KMS-11 (cell line): ENCODE results near the gene R3HDM1.

ENCODE experiments used
- H2AFZ ChIP-seq: fragments of 200-600 bp; sonication (generic); 2 replicates; pipeline ENCODE4 v1.6.1; 2016; ENCODE audit warnings: antibody characterized with exemption, mixed run types, low read depth
- H3K27ac ChIP-seq: fragments of 200-600 bp; sonication (generic); 2 replicates; pipeline ENCODE4 v1.6.1; 2016; ENCODE audit warnings: mild to moderate bottlenecking, mixed run types
- H3K27me3 ChIP-seq: fragments of 200-600 bp; sonication (generic); 2 replicates; pipeline ENCODE4 v1.6.1; 2017; ENCODE audit warnings: mild to moderate bottlenecking, low read depth, mixed run types, moderate library complexity; ENCODE audit not compliant: insufficient read depth
- H3K36me3 ChIP-seq: fragments of 200-600 bp; sonication (generic); 2 replicates; pipeline ENCODE4 v1.6.1; 2017; ENCODE audit warnings: mild to moderate bottlenecking, mixed run types; ENCODE audit not compliant: insufficient read depth
- H3K4me1 ChIP-seq: fragments of 200-600 bp; sonication (generic); 2 replicates; pipeline ENCODE4 v1.6.1; 2016; ENCODE audit warnings: mild to moderate bottlenecking, low read depth, mixed run types; ENCODE audit not compliant: poor library complexity, severe bottlenecking
- H3K4me2 ChIP-seq: fragments of 200-600 bp; sonication (generic); 2 replicates; pipeline ENCODE4 v1.7.0; 2016; ENCODE audit warnings: mild to moderate bottlenecking, mixed run types
- H3K4me3 ChIP-seq: fragments of 200-600 bp; sonication (generic); IDR thresholded peaks from 2 replicates; pipeline ENCODE4 v1.6.1; 2017; ENCODE audit warnings: low read depth, low read length, mixed read lengths; ENCODE audit not compliant: insufficient read depth
- H3K79me2 ChIP-seq: fragments of 200-600 bp; sonication (generic); 2 replicates; pipeline ENCODE4 v1.6.1; 2016; ENCODE audit warnings: low read depth, mixed run types; ENCODE audit not compliant: insufficient read depth
- H3K9ac ChIP-seq: fragments of 200-600 bp; sonication (generic); 2 replicates; pipeline ENCODE4 v1.6.1; 2016; ENCODE audit warnings: mild to moderate bottlenecking, mixed run types
- H4K20me1 ChIP-seq: fragments of 200-600 bp; sonication (generic); 2 replicates; pipeline ENCODE4 v1.6.1; 2016; ENCODE audit warnings: mild to moderate bottlenecking, mixed run types; ENCODE audit not compliant: insufficient read depth
- TF ChIP-seq, protein P1 (sequence below): fragments of 200-600 bp; sonication (generic); conservative IDR thresholded peaks from 2 replicates; pipeline ENCODE4 v1.6.1; 2017; ENCODE audit warnings: low read depth, mild to moderate bottlenecking, antibody characterized with exemption, low read length, moderate library complexity, mixed read lengths

Gene R3HDM1

DNA sequence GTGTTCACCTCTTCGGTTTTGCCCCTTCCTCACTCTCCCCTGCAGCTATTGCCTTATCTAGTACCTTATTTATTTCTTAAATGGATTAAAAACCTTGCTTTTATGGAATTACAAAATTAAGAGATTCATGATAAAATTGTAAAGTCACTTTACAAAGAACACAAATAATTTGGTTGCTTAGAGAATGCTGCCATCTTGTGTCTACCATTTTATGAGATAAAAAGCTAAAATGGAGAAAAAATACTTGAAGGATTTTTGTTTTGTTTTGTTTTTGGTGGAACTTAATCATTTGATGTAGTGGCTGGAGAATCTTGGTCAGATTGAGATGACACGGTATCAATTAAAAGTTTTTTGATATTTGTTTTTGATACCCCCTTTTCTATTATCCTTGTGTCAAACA, 69.6 kb downstream of the R3HDM1 start:
- TF ChIP-seq, protein P1, sequence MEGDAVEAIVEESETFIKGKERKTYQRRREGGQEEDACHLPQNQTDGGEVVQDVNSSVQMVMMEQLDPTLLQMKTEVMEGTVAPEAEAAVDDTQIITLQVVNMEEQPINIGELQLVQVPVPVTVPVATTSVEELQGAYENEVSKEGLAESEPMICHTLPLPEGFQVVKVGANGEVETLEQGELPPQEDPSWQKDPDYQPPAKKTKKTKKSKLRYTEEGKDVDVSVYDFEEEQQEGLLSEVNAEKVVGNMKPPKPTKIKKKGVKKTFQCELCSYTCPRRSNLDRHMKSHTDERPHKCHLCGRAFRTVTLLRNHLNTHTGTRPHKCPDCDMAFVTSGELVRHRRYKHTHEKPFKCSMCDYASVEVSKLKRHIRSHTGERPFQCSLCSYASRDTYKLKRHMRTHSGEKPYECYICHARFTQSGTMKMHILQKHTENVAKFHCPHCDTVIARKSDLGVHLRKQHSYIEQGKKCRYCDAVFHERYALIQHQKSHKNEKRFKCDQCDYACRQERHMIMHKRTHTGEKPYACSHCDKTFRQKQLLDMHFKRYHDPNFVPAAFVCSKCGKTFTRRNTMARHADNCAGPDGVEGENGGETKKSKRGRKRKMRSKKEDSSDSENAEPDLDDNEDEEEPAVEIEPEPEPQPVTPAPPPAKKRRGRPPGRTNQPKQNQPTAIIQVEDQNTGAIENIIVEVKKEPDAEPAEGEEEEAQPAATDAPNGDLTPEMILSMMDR = no peak
- Histone ChIP-seq H3K36me3 (no peaks in the 10 kb centered on the region), H3K9ac (no peak overlapping the region), H4K20me1 (no peaks in the 10 kb centered on the region), H2AFZ (no peak overlapping the region), H3K4me1 (no peaks in the 10 kb centered on the region), H3K27ac (no peak overlapping the region), H3K4me3 (no peak overlapping the region), H3K79me2 (no peaks in the 10 kb centered on the region), H3K27me3 (no peaks in the 10 kb centered on the region), H3K4me2 (no peak overlapping the region)

DNA sequence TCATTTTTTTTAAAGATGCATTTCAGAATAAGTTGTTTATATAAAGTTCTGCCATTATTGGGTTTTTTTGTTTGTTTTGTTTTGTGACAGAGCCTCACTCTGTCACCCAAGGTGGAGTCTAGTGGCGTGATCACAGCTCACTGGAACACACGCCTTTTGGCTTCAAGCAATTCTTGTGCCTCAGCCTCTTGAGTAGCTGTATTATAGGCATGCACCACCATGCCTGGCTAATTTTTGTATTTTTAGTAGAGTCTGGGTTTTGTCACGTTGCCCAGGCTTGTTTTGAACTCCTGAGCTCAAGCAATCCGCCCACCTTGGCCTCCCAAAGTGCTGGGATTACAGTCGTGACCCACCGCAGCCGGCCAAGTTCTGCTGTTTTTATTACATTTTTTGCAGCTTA, 72.3 kb downstream of the R3HDM1 start:
- no peaks in the 10 kb centered on the region for H3K27me3 ChIP-seq
- no peaks in the 10 kb centered on the region for H3K36me3 ChIP-seq
- H3K27ac ChIP-seq = no peak overlapping the region
- TF ChIP-seq, protein P1 = no peak
- H4K20me1 ChIP-seq = no peaks in the 10 kb centered on the region
- no peaks in the 10 kb centered on the region for H3K4me1 ChIP-seq
- no peak overlapping the region for H3K4me3 ChIP-seq
- H2AFZ ChIP-seq = no peak overlapping the region
- no peaks in the 10 kb centered on the region for H3K79me2 ChIP-seq
- no peak overlapping the region for H3K9ac ChIP-seq
- no peak overlapping the region for H3K4me2 ChIP-seq

- no peaks in the 10 kb centered on the region for H3K36me3 ChIP-seq
Measured at GRCh38 chr2:135607561-135607960, 76.3 kb downstream of the R3HDM1 start.

GRCh38 chr2:135612319-135612718, 81.0 kb downstream of the R3HDM1 start:
- H4K20me1 ChIP-seq = no peaks in the 10 kb centered on the region
- TF ChIP-seq, protein P1 = no peak
- no peaks in the 10 kb centered on the region for H3K36me3 ChIP-seq
- no peak overlapping the region for H2AFZ ChIP-seq
- peaks cover 23% of the 10 kb centered on the region for H3K4me1 ChIP-seq
- H3K4me2 ChIP-seq = no peak overlapping the region
- no peaks in the 10 kb centered on the region for H3K79me2 ChIP-seq
- no peak overlapping the region for H3K9ac ChIP-seq
- no peak overlapping the region for H3K4me3 ChIP-seq
- H3K27me3 ChIP-seq = no peaks in the 10 kb centered on the region
- H3K27ac ChIP-seq = no peak overlapping the region

More at GRCh38 chr2:135607561-135607960, 76.3 kb downstream of the R3HDM1 start:
- no peak overlapping the region for H3K4me3 ChIP-seq
- no peak overlapping the region for H3K9ac ChIP-seq
- no peak overlapping the region for H3K27ac ChIP-seq
- H3K79me2 ChIP-seq = no peaks in the 10 kb centered on the region
- TF ChIP-seq, protein P1 = no peak
- no peaks in the 10 kb centered on the region for H4K20me1 ChIP-seq
- H2AFZ ChIP-seq = no peak overlapping the region
- H3K27me3 ChIP-seq = no peaks in the 10 kb centered on the region
- H3K4me2 ChIP-seq = no peak overlapping the region
- no peaks in the 10 kb centered on the region for H3K4me1 ChIP-seq
